Occipital lobe (tissue), 1 donor: ENCODE measurements around the gene SRPK1. TPM values are rescaled to one million over a fixed set of nuclear protein-coding genes. Genes with fewer than 3 reads are reported as not detected.

Experiments used
- total RNA-seq: library from RNA; depleted of rRNA; stranded (reverse); fragments of >200 nt; gene quantifications from one replicate; pipeline ENCODE4 v1.2.3, GENCODE V29; 2014

The SRPK1 gene
- total RNA-seq, 1 donor from 2014 or later: 138 TPM

Other genes with a start within 250 kb of the SRPK1 start
- gene FKBP5, start 232.2 kb downstream of the SRPK1 start, total RNA-seq: 3.1 TPM
- gene ARMC12, start 184.1 kb downstream of the SRPK1 start, total RNA-seq: 0.47 TPM
- gene CLPSL2, start 144.5 kb downstream of the SRPK1 start, total RNA-seq: not detected
- gene CLPSL1, start 140.1 kb downstream of the SRPK1 start, total RNA-seq: not detected
- not detected for gene CLPS, start 123.8 kb downstream of the SRPK1 start, total RNA-seq
- gene LHFPL5, start 115.7 kb downstream of the SRPK1 start, total RNA-seq: 1.1 TPM
- gene SLC26A8, start 103.5 kb upstream of the SRPK1 start, total RNA-seq: 5.3 TPM
- gene MAPK14, start 106.7 kb upstream of the SRPK1 start, total RNA-seq: 56.1 TPM
- gene MAPK13, start 209.4 kb upstream of the SRPK1 start, total RNA-seq: 3.0 TPM